Activated T-cell treated with anti-CD3 and anti-CD28 coated beads, Interleukin-2, amount 50 U/mL, for 72 hours (primary cell): ENCODE data around the gene LRRC26. TPM values are rescaled to one million over a fixed set of nuclear protein-coding genes. Genes with fewer than 3 reads are reported as not detected.

Experiments used
- ATAC-seq, 2 donors: fragments of 150-1000 bp; cut with Tn5 transposase; replicated peaks in 1 of 2; 2 replicates each; pipeline ENCODE4 v1.10.0; 2021; ENCODE audit warnings: moderate library complexity in 2 of 2, mild to moderate bottlenecking in 1 of 2
- DNase-seq, 2 donors: peaks; one replicate each; pipeline ENCODE4 v3.0.0; 2021 to 2022; ENCODE audit warnings: mixed read lengths in 1 of 2
- H3K27ac Mint-ChIP-seq: one replicate; pipeline ENCODE4 v1.8.0; 2022; ENCODE audit warnings: mild to moderate bottlenecking, moderate library complexity, mixed read lengths
- H3K27me3 Mint-ChIP-seq: one replicate; pipeline ENCODE4 v1.8.0; 2022; ENCODE audit warnings: low read depth, mixed read lengths
- H3K36me3 Mint-ChIP-seq, 2 donors: one replicate each; pipeline ENCODE4 v1.8.0; 2022; ENCODE audit warnings: mixed read lengths in 2 of 2, mild to moderate bottlenecking in 1 of 2; ENCODE audit not compliant: insufficient read depth in 2 of 2
- H3K4me1 Mint-ChIP-seq: one replicate; pipeline ENCODE4 v1.8.0; 2022; ENCODE audit warnings: low read depth, mixed read lengths
- H3K4me3 Mint-ChIP-seq, 2 donors: one replicate each; pipeline ENCODE4 v1.8.0; 2022; ENCODE audit warnings: mild to moderate bottlenecking in 2 of 2, mixed read lengths in 2 of 2, moderate library complexity in 2 of 2
- H3K9me3 Mint-ChIP-seq, 2 donors: one replicate each; pipeline ENCODE4 v1.8.0; 2022; ENCODE audit warnings: mixed read lengths in 2 of 2
- total RNA-seq, 2 donors: library from RNA; stranded (reverse); gene quantifications; one replicate each; pipeline ENCODE4 v1.2.3, GENCODE V29; 2022

LRRC26 gene
- not detected for total RNA-seq

- Mint-ChIP-seq H3K36me3 (no peaks in the 10 kb centered on the region), H3K4me1 (peaks cover 6% of the 10 kb centered on the region), H3K27ac (no peak within 1 kb of the TSS), H3K27me3 (peaks cover 28% of the 10 kb centered on the region), H3K4me3 (peak within 1 kb of the TSS; percentile 62 to 73), H3K9me3 (no peaks in the 10 kb centered on the region)
- ATAC-seq (no peak), DNase-seq (no peak)
These were observed at the start of gene LRRC26 for GRCh38 chr9:137169896-137170358. Gene LRRC26, minus strand, starts transcription at chr9:137170051. Its CDS starts 108 bp downstream, at chr9:137169943.

GRCh38 chr9:137218754-137219271 is 49.0 kb upstream of the LRRC26 start:
- no peak for ATAC-seq
- no peaks in the 10 kb centered on the region for H3K27me3 Mint-ChIP-seq
- H3K9me3 Mint-ChIP-seq: no peaks in the 10 kb centered on the region

GRCh38 chr9:137218212-137218753 is 48.4 kb upstream of the LRRC26 start:
- no peak for DNase-seq
- no peak for ATAC-seq
- H3K4me3 Mint-ChIP-seq: no peak overlapping the region
- H3K36me3 Mint-ChIP-seq: peaks cover 0 to 2% of the 10 kb centered on the region in 2 donors
- H3K27me3 Mint-ChIP-seq: no peaks in the 10 kb centered on the region
- no peaks in the 10 kb centered on the region for H3K9me3 Mint-ChIP-seq
- peaks cover 5% of the 10 kb centered on the region for H3K4me1 Mint-ChIP-seq
- H3K27ac Mint-ChIP-seq: no peak overlapping the region

More at GRCh38 chr9:137218754-137219271, 49.0 kb upstream of the LRRC26 start:
- H3K27ac Mint-ChIP-seq: no peak overlapping the region
- peaks cover 0 to 2% of the 10 kb centered on the region in 2 donors for H3K36me3 Mint-ChIP-seq
- H3K4me1 Mint-ChIP-seq: peaks cover 5% of the 10 kb centered on the region
- H3K4me3 Mint-ChIP-seq: no peak overlapping the region
- DNase-seq: no peak

GRCh38 chr9:137217276-137218211 is 47.7 kb upstream of the LRRC26 start:
- H3K36me3 Mint-ChIP-seq: peaks cover 0 to 2% of the 10 kb centered on the region in 2 donors
- H3K27me3 Mint-ChIP-seq: no peaks in the 10 kb centered on the region
- H3K9me3 Mint-ChIP-seq: no peaks in the 10 kb centered on the region
- ATAC-seq: no peak
- H3K27ac Mint-ChIP-seq: no peak overlapping the region
- no peak overlapping the region for H3K4me3 Mint-ChIP-seq
- no peak for DNase-seq
- no peaks in the 10 kb centered on the region for H3K4me1 Mint-ChIP-seq

GRCh38 chr9:137216188-137216965 is 46.5 kb upstream of the LRRC26 start:
- DNase-seq (no peak), ATAC-seq (no peak)
- Mint-ChIP-seq H3K27ac (no peak overlapping the region), H3K4me1 (no peaks in the 10 kb centered on the region), H3K9me3 (no peaks in the 10 kb centered on the region), H3K4me3 (no peak overlapping the region), H3K36me3 (peaks cover 0 to 2% of the 10 kb centered on the region in 2 donors), H3K27me3 (no peaks in the 10 kb centered on the region)

GRCh38 chr9:137215196-137215986 is 45.5 kb upstream of the LRRC26 start:
- Mint-ChIP-seq H3K27me3 (no peaks in the 10 kb centered on the region), H3K36me3 (peaks cover 0 to 2% of the 10 kb centered on the region in 2 donors), H3K4me3 (no peak overlapping the region), H3K27ac (no peak overlapping the region), H3K9me3 (no peaks in the 10 kb centered on the region), H3K4me1 (peaks cover 6% of the 10 kb centered on the region)
- DNase-seq (no peak), ATAC-seq (no peak)

GRCh38 chr9:137214620-137215019 is 44.8 kb upstream of the LRRC26 start:
- Mint-ChIP-seq H3K9me3 (no peaks in the 10 kb centered on the region), H3K4me3 (no peak overlapping the region), H3K27me3 (no peaks in the 10 kb centered on the region), H3K36me3 (peaks cover 0 to 2% of the 10 kb centered on the region in 2 donors), H3K27ac (no peak overlapping the region), H3K4me1 (peaks cover 6% of the 10 kb centered on the region)
- ATAC-seq (no peak), DNase-seq (no peak)

GRCh38 chr9:137213160-137214060 is 43.6 kb upstream of the LRRC26 start:
- H3K36me3 Mint-ChIP-seq: peaks cover 0 to 5% of the 10 kb centered on the region in 2 donors
- DNase-seq: no peak
- ATAC-seq: no peak
- no peak overlapping the region for H3K4me3 Mint-ChIP-seq
- H3K4me1 Mint-ChIP-seq: peaks cover 6% of the 10 kb centered on the region
- no peak overlapping the region for H3K27ac Mint-ChIP-seq
- no peaks in the 10 kb centered on the region for H3K9me3 Mint-ChIP-seq
- H3K27me3 Mint-ChIP-seq: no peaks in the 10 kb centered on the region

GRCh38 chr9:137212520-137212919 is 42.7 kb upstream of the LRRC26 start:
- peaks cover 0 to 6% of the 10 kb centered on the region in 2 donors for H3K36me3 Mint-ChIP-seq
- no peak overlapping the region for H3K4me3 Mint-ChIP-seq
- H3K27ac Mint-ChIP-seq: no peak overlapping the region
- H3K27me3 Mint-ChIP-seq: no peaks in the 10 kb centered on the region
- peaks cover 9% of the 10 kb centered on the region for H3K4me1 Mint-ChIP-seq
- no peak for DNase-seq
- no peaks in the 10 kb centered on the region for H3K9me3 Mint-ChIP-seq
- ATAC-seq: no peak

GRCh38 chr9:137211532-137211931 is 41.7 kb upstream of the LRRC26 start:
- H3K27me3 Mint-ChIP-seq: no peaks in the 10 kb centered on the region
- H3K36me3 Mint-ChIP-seq: peaks cover 0 to 13% of the 10 kb centered on the region in 2 donors
- H3K27ac Mint-ChIP-seq: peak overlapping the region; percentile 61
- H3K4me1 Mint-ChIP-seq: peaks cover 19% of the 10 kb centered on the region
- H3K4me3 Mint-ChIP-seq: no peak overlapping the region
- ATAC-seq: no peak
- no peak for DNase-seq
- H3K9me3 Mint-ChIP-seq: no peaks in the 10 kb centered on the region

GRCh38 chr9:137206602-137207001 is 36.8 kb upstream of the LRRC26 start:
- Mint-ChIP-seq H3K27me3 (no peaks in the 10 kb centered on the region), H3K4me1 (peaks cover 52% of the 10 kb centered on the region), H3K27ac (peak overlapping the region; percentile 63), H3K36me3 (peaks cover 1 to 22% of the 10 kb centered on the region in 2 donors), H3K9me3 (no peaks in the 10 kb centered on the region), H3K4me3 (peak overlapping the region; percentile 94 to 95)
- ATAC-seq: no peak
- DNase-seq: no peak
